Muscle of arm (tissue), 12 donors: ENCODE data around the gene GALNT6. TPM values are rescaled to one million over a fixed set of nuclear protein-coding genes. Genes with fewer than 3 reads are reported as not detected.
"Not testable (repeated sequence)": the region's sequence is repeated elsewhere in the genome, so short reads cannot be mapped to it uniquely, and the experiment has no call there.

Experiments used
- DNase-seq: peaks from one replicate; pipeline ENCODE4 v3.0.0-alpha.2; 2013
- polyA plus RNA-seq, 12 donors: library from polyadenylated mRNA; unstranded; fragments of 120-200 nt; gene quantifications; one replicate each; pipeline ENCODE4 v1.2.1, GENCODE V29; 2013; ENCODE audit not compliant: insufficient read length in 12 of 12

GALNT6 gene
- polyA plus RNA-seq, 12 donors = 0.26 to 4.1 (median 0.56) TPM; not detected in 2

DNA sequence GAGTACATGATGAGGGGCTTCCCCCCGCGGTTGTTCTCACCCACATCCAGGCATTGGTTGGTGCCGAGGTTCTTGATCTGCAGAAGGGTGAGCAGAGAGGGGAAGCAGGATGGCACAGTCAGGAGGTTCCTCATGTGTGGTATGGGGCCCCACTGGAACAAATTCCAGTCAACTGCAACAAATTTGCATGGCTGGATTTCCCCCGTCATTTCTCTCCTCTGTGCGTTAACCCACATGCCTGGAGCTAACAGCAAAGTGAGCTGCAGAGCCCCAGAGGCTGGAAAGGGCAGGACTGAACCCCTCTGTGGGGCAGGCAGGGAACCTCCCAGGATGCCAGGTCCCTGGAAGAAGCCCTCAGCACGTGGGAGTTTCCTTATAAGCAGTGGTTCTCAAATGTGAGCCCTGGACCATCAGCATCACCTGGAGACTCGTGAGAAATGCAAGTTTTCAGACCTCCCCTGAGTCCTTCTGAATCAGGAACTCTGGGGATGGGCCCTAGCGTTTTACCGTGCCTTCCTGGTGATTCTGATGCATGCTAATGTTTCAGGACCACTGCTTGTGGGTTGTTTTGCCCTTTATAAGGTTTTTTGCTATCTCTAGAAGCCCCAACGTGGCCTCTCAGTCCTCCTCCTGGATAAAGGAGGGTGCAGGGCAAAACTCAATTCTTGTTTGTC is 33.7 kb downstream of the GALNT6 start:
- no peak for DNase-seq

GRCh38 chr12:51351913-51352532 is 39.2 kb downstream of the GALNT6 start:
- DNase-seq = no peak

GRCh38 chr12:51349026-51349425 is 42.2 kb downstream of the GALNT6 start:
- DNase-seq = no peak

GRCh38 chr12:51348116-51348515 is 43.1 kb downstream of the GALNT6 start:
- DNase-seq = no peak

DNA sequence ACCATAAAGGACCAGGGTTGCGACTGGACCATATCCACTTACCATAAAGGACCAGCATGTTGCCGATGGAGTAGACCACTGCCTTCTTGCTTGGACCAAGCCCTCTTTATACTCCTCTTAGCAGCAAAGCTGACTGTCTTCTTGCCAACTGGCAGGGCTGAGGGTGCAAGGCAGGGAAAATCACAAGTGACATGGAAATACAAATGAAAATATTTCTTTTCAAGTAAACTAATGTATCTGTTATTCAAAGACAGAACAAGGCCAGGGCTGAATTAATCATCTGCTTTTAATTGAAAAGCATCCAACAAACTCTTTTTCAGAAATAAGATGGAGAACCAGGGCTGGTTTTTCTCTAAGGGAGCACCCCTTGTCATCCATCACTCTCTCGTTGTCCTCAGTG is 44.6 kb downstream of the GALNT6 start, which contains the start of gene CELA1:
Gene CELA1 (minus strand): TSS at position 99 of the 400 bp plus-strand sequence. CDS start 41 bp downstream, at position 58.
- no peak for DNase-seq

DNA sequence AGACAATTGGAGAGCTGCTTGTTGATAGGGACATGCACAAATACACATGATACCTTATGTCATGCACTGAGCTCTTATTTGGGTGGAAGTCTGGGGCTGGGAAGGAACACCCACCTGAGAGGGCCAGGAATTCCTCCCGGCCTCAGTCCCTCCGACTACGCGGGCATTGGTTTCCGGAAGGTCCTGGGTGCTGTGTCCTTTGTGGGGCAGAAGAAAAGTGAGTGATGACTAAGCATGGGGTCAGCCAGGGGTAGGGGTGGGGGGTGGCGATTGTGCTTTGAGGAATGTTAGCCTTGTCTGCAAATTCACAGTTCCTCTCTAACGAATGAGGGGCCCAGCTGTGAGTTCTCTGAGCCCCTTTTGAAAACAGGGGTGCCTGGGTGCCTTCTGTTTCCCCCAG is 45.5 kb downstream of the GALNT6 start:
- no peak for DNase-seq

DNA sequence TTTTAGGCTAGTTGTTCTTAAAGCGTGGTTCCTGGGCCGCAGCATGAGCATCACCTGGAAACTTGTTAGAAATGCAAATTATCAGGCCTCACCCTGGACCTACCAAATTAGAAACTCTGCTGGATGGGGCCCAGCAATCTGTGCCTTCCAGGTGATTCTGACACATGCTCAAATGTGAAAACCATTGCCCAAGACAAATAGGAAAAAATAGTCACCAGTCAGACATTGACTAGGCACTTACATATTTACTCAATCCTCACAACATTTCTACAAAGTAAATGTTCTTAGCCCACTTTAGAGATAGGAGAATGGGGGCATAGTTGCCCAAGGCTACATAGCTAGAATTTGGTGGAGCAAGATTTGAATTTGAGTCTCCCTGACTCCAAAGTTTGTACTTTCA is 48.0 kb downstream of the GALNT6 start:
- no peak for DNase-seq

GRCh38 chr12:51342416-51342815 is 48.8 kb downstream of the GALNT6 start:
- no peak for DNase-seq

GRCh38 chr12:51341251-51342007 is 49.8 kb downstream of the GALNT6 start:
- peak; percentile 74 for DNase-seq

GRCh38 chr12:51339750-51340149 is 51.5 kb downstream of the GALNT6 start:
- no peak for DNase-seq

DNA sequence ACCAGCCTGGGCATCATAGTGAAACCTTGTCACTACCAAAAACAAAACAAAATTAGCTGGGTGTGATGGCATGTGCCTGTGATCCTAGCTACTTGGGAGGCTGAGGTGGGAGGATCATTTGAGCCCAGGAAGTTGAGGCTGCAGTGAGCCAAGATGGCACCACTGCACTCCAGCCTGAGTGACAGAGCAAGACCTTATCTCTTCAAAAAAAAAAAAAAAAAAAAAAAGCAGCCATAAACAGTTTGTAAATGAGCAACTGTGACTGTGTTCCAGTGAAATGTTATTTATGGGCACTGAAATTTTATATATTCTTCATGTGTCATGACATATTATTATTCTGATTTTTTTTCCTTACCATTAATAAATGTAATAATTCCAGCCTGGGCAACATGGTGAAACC is 53.9 kb downstream of the GALNT6 start:
- not testable (repeated sequence) for DNase-seq

- no peak for DNase-seq
Observed at GRCh38 chr12:51335931-51336330, 55.3 kb downstream of the GALNT6 start.

- DNase-seq = no peak
Observed at GRCh38 chr12:51334764-51335163, 56.4 kb downstream of the GALNT6 start.

- DNase-seq = no peak
Observed at GRCh38 chr12:51333536-51333935, 57.7 kb downstream of the GALNT6 start.

DNA sequence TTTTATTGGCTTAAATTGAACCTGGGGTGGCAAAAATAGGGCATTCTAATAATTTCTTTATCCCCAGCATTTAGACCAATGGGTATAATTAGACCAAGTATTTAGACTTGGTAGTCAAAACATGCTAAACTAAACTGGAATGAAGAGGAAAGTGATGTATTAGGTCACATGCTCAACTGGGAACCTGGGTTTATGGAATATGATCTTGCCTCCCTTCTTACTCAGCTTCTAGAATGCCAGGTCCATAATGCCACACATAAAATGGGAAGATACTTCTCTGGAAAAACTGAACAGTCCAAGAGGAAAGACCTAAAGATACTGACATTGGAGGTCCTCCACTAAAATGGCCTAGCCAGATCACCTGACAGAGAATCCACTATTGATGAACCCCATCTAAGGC is 61.0 kb downstream of the GALNT6 start:
- DNase-seq = no peak

DNA sequence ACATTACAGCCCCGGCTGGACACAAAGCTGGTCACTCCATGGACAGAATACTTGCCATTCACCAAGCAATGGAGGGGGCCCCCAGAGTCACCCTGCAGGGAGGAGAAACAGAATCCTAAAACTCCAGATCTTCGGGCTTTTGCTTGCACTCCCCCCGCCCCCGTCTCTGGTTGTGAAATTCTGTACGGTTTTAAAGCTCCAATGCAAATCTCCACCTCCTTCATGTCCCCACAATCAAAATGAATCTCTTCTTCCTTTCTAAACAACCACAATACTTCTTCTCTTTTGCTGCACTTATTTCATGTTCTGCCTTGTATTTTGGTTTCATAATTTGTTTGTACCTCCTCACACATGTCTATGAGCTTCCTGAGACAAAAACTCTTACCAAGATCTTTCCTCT is 61.5 kb downstream of the GALNT6 start:
- no peak for DNase-seq

- no peak for DNase-seq
Observed at GRCh38 chr12:51328587-51328986, 62.6 kb downstream of the GALNT6 start.

- no peak for DNase-seq
Observed at GRCh38 chr12:51326698-51327439, 64.3 kb downstream of the GALNT6 start.

DNA sequence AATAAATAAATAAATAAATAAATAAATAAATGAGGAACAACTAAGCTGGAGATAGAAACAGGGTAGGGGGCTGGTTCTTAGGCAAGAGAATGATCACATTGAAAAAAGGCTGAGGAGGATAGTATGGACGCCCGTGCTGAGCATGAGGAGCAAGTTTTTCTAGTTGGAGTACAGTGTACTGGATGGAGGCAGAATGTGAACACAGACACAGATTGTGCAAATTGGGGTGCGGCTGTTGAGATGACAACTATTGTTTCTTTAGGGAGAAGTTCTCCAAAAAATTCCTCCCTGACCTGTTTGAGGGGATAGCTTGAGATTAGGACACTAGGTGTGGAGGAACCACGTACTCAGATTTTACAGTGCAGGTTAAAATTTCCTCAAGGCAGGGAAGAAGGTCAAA is 66.3 kb downstream of the GALNT6 start:
- DNase-seq = no peak

DNA sequence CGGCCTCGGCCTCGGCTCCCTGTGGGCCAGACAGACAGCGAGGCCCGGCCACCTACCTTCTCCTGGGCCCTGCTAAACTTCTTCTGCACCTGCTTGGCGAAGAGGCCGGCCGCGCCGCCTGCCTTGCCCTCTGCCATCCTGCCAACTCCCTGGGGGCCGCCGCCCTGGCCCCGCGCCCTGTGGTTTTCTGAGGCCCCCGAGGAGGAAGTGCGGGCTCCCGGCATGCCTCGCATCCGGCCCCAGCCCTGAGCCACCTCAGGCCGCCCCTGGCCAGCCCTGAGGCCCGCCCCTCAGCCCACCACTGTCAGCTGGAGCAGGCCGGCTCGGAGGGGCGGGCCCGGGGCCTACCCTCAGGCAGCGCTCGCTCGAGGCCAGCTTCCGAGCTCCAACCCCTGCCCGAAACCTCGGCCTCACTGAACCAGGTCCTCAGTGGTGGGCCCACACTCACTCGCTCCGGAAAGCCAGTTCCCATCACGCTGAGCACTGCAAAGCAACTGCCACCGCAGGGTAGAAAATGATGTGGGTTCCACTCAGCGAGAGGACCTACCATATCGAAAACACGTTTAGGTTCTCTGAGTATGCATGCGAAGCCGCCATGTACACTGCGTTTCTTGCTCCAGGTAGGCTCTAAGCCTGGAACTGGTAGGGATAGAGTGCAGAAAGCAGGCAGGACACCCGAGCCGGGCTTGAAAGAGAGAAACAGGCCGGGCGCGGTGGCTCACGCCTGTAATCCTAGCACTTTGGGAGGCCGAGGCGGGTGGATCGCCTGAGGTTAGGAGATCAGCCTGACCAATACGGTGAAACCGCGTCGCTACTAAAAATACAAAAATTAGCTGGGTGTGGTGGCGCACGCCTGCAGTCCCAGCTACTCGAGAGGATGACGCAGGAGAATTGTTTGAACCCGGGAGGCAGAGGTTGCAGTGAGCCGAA is 67.0 kb downstream of the GALNT6 start, which contains the start of gene BIN2:
Gene BIN2 (minus strand): TSS at position 209 of the 930 bp plus-strand sequence. CDS start 72 bp downstream, at position 137.
- no peak for DNase-seq
